AG08395 (cell line): ENCODE results near the gene NACA2.
A peak's percentile ranks its signal among the peaks of the same experiment; 100 is the strongest.
"Not testable (repeated sequence)": the region's sequence is repeated elsewhere in the genome, so short reads cannot be mapped to it uniquely, and the experiment has no call there.

Experiments
- DNase-seq: peaks from one replicate; pipeline ENCODE4 v3.0.0; 2012; ENCODE audit warnings: mixed read lengths, low spot score

NACA2 gene

GRCh38 chr17:61575983-61576382, 15.0 kb downstream of the NACA2 start:
- no peak for DNase-seq

- no peak for DNase-seq
Measured at GRCh38 chr17:61575352-61575975, 15.6 kb downstream of the NACA2 start.

GRCh38 chr17:61574542-61575351, 16.3 kb downstream of the NACA2 start:
- DNase-seq = peak; percentile 62

GRCh38 chr17:61572547-61572946, 18.5 kb downstream of the NACA2 start:
- DNase-seq = not testable (repeated sequence)

- no peak for DNase-seq
Measured at GRCh38 chr17:61571624-61572023, 19.4 kb downstream of the NACA2 start.

- no peak for DNase-seq
Measured at GRCh38 chr17:61570118-61570517, 20.9 kb downstream of the NACA2 start.

- not testable (repeated sequence) for DNase-seq
Measured at GRCh38 chr17:61569525-61569924, 21.5 kb downstream of the NACA2 start.

GRCh38 chr17:61568219-61569072, 22.6 kb downstream of the NACA2 start:
- DNase-seq = no peak

GRCh38 chr17:61567045-61567802, 23.8 kb downstream of the NACA2 start:
- no peak for DNase-seq

- not testable (repeated sequence) for DNase-seq
Measured at GRCh38 chr17:61566448-61566847, 24.6 kb downstream of the NACA2 start.

GRCh38 chr17:61565850-61566249, 25.2 kb downstream of the NACA2 start:
- DNase-seq = not testable (repeated sequence)

GRCh38 chr17:61565213-61565612, 25.8 kb downstream of the NACA2 start:
- DNase-seq = no peak

- no peak for DNase-seq
Measured at GRCh38 chr17:61562287-61562686, 28.7 kb downstream of the NACA2 start.

GRCh38 chr17:61561354-61561753, 29.7 kb downstream of the NACA2 start:
- DNase-seq = no peak

GRCh38 chr17:61560071-61560470, 30.9 kb downstream of the NACA2 start:
- no peak for DNase-seq

- no peak for DNase-seq
Measured at GRCh38 chr17:61556224-61557188, 34.5 kb downstream of the NACA2 start.

GRCh38 chr17:61555127-61555566, 35.9 kb downstream of the NACA2 start:
- no peak for DNase-seq

- no peak for DNase-seq
Measured at GRCh38 chr17:61554209-61554608, 36.8 kb downstream of the NACA2 start.

- DNase-seq = not testable (repeated sequence)
Measured at GRCh38 chr17:61552560-61552959, 38.5 kb downstream of the NACA2 start.

GRCh38 chr17:61551255-61551742, 39.7 kb downstream of the NACA2 start:
- peak; percentile 67 for DNase-seq
